ENCODE data around the gene COL9A1. TPM values are rescaled to one million over a fixed set of nuclear protein-coding genes. Genes with fewer than 3 reads are reported as not detected.
"Not testable (repeated sequence)": the region's sequence is repeated elsewhere in the genome, so short reads cannot be mapped to it uniquely, and the experiment has no call there.

COL9A1 gene
- total and polyA plus RNA-seq, 2 experiments from 2014 or later = 11.2 to 22.1 TPM

DNA sequence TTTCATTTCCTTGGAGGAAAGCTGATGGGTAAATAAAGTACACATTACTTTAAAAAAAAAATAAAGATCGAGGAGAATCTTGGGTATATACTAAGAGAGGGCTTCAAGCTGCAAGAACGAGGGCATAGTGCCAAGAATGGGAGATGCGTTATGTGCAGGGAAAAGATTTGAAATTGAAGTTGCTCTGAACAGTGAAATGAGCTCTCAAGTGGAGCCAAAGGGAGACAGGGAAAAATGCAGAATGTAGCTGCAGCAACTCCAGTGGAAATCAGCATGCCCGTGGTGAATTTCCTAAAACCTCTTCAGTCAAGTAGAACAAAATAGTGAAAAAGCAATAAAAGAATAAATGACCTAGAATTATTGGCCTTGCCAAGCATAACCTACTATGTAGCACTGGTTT lies 11.4 kb upstream of the COL9A1 start:
- Histone ChIP-seq H3K4me1 (ENCODE audit: low read depth) (no peaks in the 10 kb centered on the region), H3K36me3 (no peaks in the 10 kb centered on the region), H3K9me3 (ENCODE audit: low read depth) (no peaks in the 10 kb centered on the region), H3K27me3 (no peaks in the 10 kb centered on the region), H3K4me3 (no peak overlapping the region), H3K27ac (no peak overlapping the region)
- DNase-seq (ENCODE audit: low read depth in 1 of 2, low spot score in 1 of 2) = peak in 1 of 2 donors; percentile 12
- TF ChIP-seq, protein P1, sequence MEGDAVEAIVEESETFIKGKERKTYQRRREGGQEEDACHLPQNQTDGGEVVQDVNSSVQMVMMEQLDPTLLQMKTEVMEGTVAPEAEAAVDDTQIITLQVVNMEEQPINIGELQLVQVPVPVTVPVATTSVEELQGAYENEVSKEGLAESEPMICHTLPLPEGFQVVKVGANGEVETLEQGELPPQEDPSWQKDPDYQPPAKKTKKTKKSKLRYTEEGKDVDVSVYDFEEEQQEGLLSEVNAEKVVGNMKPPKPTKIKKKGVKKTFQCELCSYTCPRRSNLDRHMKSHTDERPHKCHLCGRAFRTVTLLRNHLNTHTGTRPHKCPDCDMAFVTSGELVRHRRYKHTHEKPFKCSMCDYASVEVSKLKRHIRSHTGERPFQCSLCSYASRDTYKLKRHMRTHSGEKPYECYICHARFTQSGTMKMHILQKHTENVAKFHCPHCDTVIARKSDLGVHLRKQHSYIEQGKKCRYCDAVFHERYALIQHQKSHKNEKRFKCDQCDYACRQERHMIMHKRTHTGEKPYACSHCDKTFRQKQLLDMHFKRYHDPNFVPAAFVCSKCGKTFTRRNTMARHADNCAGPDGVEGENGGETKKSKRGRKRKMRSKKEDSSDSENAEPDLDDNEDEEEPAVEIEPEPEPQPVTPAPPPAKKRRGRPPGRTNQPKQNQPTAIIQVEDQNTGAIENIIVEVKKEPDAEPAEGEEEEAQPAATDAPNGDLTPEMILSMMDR (IDR thresholded peaks at IDR 0.05; ENCODE audit: low read depth, low read length) = no peak

DNA sequence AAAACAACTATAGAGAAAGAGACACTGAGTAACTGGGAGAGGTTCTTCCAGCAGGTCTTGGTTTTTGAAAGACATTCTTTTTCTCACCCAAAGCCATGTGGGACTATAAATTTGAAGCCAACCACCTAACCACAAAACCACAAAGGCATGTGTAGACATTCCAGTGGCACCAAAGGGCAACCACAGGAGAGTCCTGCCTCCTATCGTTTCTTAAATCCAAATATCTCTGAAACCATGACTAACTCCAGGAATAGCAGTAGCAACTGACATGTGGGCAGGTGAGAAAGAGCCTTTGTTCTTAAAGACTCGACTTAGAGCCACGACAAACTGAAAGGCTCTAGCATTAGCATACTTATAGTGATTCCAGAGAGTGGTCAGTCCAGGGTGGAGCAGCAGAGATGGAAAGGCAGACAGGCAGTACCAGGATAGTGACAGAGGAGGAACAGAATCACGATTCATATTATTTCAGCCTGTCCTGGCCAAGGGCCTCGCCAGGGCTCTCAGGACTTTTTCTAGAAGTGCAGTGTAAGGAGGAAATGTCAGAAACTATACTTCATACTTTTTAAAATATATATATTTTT lies 9.4 kb upstream of the COL9A1 start:
- Histone ChIP-seq H3K9me3 (ENCODE audit: low read depth) (no peaks in the 10 kb centered on the region), H3K4me1 (ENCODE audit: low read depth) (no peaks in the 10 kb centered on the region), H3K4me3 (no peak overlapping the region), H3K27me3 (no peaks in the 10 kb centered on the region), H3K36me3 (no peaks in the 10 kb centered on the region), H3K27ac (no peak overlapping the region)
- DNase-seq (ENCODE audit: low read depth in 1 of 2, low spot score in 1 of 2) = peak in 1 of 2 donors; percentile 73
- TF ChIP-seq, protein P1 (IDR thresholded peaks at IDR 0.05; ENCODE audit: low read depth, low read length) = no peak

DNA sequence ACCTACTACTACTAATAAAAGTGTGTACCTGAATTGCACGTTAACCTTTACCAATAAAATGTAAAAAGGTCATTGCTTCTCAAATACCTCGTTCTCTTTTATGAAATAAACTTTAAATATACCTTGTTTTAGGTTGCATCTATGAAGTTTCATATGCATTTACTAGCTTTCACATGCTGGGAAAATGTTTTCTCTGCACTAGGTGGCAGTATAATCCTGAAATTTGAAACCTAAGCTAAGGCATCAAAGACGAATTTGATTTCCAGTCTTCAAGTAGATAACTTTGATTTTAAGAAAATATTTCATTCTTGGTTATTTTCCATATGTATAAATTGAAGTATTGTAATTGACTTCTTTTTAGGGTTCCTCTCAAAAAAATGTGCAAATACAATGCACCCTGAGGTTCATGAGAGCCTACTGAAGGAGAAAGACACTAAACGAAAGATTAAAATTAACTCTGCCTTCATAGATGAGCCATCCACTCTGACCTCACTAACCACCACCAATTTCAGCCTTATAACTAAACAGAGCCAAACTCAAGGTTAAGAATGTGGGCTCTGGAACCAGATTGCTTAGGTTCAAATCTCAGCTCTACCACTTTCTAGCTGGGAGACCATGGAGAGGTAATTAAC lies 7.3 kb upstream of the COL9A1 start:
- no peaks in the 10 kb centered on the region for H3K27me3 ChIP-seq
- H3K4me3 ChIP-seq = no peak overlapping the region
- peak; percentile 39 to 60 for DNase-seq (ENCODE audit: low read depth in 1 of 2, low spot score in 1 of 2)
- H3K9me3 ChIP-seq (ENCODE audit: low read depth) = no peaks in the 10 kb centered on the region
- TF ChIP-seq, protein P1 (IDR thresholded peaks at IDR 0.05; ENCODE audit: low read depth, low read length) = peak; percentile 65
- no peaks in the 10 kb centered on the region for H3K4me1 ChIP-seq (ENCODE audit: low read depth)
- no peak overlapping the region for H3K27ac ChIP-seq
- H3K36me3 ChIP-seq = no peaks in the 10 kb centered on the region

DNA sequence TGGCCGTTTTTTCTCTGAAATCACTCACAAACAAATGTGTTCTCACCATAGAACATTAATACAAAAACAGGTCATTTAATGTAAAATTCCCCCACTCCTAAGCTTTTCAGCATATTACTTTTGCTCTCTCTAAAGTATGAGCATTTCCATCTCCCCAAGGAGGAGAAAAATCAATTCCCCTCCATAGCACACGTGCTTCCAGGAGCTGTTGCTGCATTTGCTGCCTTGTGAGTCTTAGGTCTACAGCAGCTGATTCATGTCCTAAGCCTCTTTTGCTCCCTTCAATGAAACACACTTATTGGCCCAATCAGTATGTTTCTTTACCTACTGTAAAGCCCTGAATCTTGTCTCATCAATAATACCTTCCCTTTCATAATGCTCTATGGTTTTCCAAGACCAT lies 6.4 kb upstream of the COL9A1 start:
- H3K4me1 ChIP-seq (ENCODE audit: low read depth) = no peaks in the 10 kb centered on the region
- TF ChIP-seq, protein P1 (IDR thresholded peaks at IDR 0.05; ENCODE audit: low read depth, low read length) = peak; percentile 5
- no peak overlapping the region for H3K27ac ChIP-seq
- H3K27me3 ChIP-seq = no peaks in the 10 kb centered on the region
- DNase-seq (ENCODE audit: low read depth in 1 of 2, low spot score in 1 of 2) = no peak
- no peaks in the 10 kb centered on the region for H3K36me3 ChIP-seq
- no peak overlapping the region for H3K4me3 ChIP-seq
- H3K9me3 ChIP-seq (ENCODE audit: low read depth) = no peaks in the 10 kb centered on the region

DNA sequence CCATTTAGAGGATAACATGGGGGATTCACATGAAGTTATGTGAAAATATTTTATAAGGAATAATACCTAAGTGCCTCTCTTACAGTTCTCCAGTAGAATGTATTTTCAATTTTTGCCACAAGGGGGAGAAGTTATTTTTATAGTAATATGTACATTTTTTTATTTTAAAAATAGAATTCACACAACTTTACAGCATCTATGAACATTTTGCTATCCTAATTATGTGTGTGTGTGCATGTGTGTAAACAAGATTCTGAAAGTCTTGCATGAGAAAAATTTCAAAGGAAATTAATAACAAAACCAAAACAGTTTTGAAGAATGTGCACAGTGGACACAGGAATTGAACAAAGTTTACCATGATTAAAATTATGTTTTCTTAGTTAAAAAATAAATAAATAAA lies 5.3 kb upstream of the COL9A1 start:
- H3K27me3 ChIP-seq = not testable (repeated sequence)

More for the DNA sequence above, 5.3 kb upstream of the COL9A1 start:
- DNase-seq (ENCODE audit: low read depth in 1 of 2, low spot score in 1 of 2); H3K36me3 ChIP-seq; H3K4me3 ChIP-seq; H3K9me3 ChIP-seq (ENCODE audit: low read depth); H3K27ac ChIP-seq; H3K4me1 ChIP-seq (ENCODE audit: low read depth): not testable (repeated sequence)
- TF ChIP-seq, protein P1 (IDR thresholded peaks at IDR 0.05; ENCODE audit: low read depth, low read length) = peak; percentile 1
